Head of caudate nucleus (tissue), 42 donors: ENCODE data around the gene HCST.
"Not testable (repeated sequence)": the region's sequence is repeated elsewhere in the genome, so short reads cannot be mapped to it uniquely, and the experiment has no call there.

Experiments
- DNase-seq, 42 donors: peaks; one replicate each; pipeline versions ENCODE4 v3.0.0 to v3.0.0-alpha.2; 2020 to 2021; ENCODE audit warnings: mixed read lengths in 7 of 42
- intact Hi-C: fragments of 100-400 bp; cut with DNase I; formaldehyde crosslinking; loops from one replicate; pipeline ENCODE4 v1.15.0; 2022

HCST gene

DNA sequence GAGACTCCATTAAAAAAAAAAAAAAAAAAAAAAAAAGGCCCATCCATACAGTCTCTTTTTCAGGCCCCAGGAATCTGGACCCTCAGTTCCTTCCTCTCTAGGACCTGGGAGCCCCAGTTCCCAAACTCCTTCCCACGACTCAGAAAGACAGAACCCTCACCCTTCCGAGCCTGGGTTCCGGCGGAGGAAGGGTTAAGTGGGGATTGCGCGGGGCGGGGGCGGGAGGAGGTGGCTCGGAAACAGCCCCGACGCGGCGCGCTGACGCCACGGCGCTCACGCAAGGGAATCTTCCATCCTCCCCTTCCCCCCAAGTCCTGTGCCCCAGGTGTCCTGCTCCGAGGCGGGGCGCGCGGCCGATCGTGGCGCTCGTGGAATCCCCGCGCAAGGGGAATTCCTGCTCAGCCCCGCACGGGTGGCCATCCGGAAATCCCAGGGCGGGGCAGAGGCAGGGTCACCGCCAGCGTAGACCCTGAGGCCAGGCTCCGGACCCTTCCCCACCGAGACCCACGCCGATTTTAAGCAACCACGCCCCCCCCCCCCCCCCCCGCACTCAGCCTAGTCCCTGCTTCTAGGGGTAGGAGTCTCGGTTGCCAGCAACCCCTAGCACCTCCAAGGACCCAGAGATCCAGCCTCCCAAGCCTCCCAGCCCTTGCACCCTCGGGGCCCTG, 2.6 kb upstream of the HCST start:
- peak; percentile 53 to 93 (median 82) for DNase-seq
- intact Hi-C loops, result no loop called here

- DNase-seq, result no peak
- intact Hi-C loops, result no loop called here
These were observed 1.2 kb upstream of the HCST start for GRCh38 chr19:35901055-35901644.

DNA sequence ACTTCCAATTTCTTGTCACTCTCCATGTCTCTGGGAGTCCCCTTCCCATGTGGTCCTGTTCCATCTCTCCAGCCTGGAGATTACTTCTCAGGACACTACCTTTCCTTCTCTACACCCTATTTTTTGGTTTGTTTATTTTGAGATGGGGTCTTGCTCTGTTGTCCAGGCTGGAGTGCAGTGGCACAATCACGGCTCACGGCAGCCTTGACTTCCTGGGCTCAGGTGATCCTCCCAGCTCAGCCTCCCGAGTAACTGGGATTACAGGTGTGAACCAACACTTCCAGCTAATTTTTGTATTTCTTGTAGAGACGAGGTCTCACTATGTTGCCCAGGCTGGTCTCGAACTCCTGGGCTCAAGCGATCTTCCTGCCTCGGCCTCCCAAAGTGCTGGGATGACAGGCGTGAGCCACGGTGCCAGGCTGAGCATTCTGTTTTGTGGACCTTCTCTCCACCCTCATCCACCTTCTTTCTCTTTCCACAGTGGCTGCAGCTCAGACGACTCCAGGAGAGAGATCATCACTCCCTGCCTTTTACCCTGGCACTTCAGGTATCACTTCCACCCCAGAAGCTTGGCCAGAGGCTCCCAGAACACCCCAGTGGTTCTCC, 644 bp downstream of the HCST start:
- intact Hi-C loops, result no loop called here
- no peak for DNase-seq

DNA sequence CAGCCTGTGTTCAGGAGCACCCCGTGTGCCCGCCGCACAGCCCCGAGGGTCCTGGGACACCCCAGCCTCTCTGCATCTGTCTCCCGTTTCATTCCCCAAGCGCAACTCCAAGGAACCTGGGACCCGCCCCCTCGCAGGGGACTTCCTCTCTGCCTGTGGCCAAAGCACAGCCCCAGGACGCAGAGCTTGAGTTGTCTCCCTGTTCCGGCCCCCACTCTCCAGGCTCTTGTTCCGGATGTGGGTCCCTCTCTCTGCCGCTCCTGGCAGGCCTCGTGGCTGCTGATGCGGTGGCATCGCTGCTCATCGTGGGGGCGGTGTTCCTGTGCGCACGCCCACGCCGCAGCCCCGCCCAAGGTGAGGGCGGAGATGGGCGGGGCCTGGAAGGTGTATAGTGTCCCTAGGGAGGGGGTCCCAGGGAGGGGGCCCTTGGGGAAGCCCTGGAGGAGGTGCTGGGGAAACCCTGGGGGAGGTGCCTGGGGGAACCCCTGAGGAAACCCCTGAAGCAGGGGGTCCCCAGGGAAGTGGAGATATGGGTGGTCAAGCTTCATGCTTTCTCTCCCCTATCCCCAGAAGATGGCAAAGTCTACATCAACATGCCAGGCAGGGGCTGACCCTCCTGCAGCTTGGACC, 1.3 kb downstream of the HCST start:
- peak; percentile 52 to 90 (median 77) for DNase-seq
- intact Hi-C loops, result no loop called here

GRCh38 chr19:35904311-35905068, 2.2 kb downstream of the HCST start:
- DNase-seq, result peak in 1 of 42 donors; percentile 47
- intact Hi-C loops, result no loop called here

- intact Hi-C loops, result no loop called here
- no peak for DNase-seq
These were observed 2.9 kb downstream of the HCST start for GRCh38 chr19:35905178-35905727.

GRCh38 chr19:35907377-35907745, 5.0 kb downstream of the HCST start:
- no peak for DNase-seq
- intact Hi-C loops, result no loop called here

DNA sequence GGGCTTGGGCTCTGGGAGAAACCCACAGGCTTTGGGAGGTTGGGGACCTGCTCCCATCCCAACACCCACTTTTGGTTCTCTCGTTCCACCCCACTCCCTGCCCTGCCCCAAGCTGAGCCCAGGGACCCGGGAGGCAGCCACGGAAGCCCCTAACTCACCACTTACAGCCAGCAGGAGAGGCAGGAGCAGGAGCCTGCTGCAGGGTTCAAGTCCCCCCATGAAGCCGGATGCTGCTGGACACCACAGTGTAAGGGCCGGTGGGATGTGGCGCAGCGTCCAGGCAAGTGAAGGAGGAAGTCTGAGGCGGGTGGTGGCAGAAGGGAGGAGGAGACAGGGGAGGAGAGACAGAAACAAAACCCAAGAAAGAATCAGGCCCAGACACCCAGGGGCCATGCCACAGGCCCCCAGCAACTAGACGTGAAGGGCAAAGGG, 5.7 kb downstream of the HCST start, which contains the start of gene TYROBP:
Gene TYROBP (minus strand): TSS at position 286 of the 432 bp plus-strand sequence. CDS start 67 bp downstream, at position 219.
- peak in 10 of 42 donors; percentile 13 to 57 (median 27) for DNase-seq
- intact Hi-C loops, result no loop called here

DNA sequence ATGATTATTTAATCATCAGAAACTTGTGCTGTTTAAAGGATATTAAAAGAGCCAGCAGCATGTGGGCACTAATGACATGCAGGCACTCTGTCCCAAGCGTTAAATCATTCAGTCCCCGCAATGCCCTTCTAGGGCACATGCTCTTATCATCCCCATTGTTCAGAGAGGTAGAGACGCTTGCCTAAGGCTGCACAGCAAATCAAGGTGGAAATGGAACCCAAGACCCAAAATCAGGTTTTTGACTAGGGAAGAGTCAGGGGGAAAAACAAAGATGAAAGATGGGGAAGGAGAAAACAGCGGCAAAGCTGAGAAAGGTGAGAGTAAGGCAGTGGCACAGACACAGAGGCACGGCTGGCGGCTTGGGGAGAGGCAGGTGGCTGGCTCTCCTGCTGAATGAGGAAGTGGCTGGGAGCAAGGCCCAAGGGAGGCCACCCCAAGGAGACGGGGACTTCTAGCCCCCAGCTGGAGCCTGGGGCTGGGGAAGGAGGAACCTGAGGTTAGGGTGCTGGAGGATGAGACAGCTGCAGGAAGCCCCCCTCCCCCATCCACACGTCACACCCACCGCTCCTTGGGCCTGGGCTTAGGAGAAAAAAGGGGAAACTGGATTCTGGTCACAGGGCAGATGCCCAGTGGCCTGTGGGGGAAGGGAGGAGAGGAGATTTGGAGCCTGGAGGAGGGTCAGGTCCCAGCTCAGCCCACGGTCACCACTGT, 6.8 kb downstream of the HCST start:
- intact Hi-C loops, result no loop called here

GRCh38 chr19:35909684-35910035, 7.3 kb downstream of the HCST start:
- intact Hi-C loops, result no loop called here
- no peak for DNase-seq

More for the DNA sequence above, 6.8 kb downstream of the HCST start:
- peak in 40 of 42 donors; percentile 16 to 84 (median 59) for DNase-seq

DNA sequence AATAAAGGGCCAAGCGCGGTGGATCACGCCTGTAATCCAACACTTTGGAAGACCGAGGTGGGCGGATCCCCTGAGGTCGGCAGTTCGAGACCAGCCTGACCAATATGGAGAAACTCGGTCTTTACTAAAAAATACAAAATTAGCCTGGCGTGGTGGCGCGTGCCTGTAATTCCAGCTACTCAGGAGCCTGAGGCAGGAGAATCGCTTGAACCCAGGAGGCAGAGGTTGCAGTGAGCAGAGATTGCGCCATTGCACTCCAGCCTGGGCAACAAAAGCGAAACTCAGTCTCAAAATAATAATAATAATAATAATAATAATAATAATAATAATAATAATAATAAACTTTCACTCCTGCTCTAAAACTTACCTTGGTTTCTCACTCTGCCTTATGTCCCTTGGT, 8.0 kb downstream of the HCST start:
- DNase-seq, intact Hi-C loops: not testable (repeated sequence)

DNA sequence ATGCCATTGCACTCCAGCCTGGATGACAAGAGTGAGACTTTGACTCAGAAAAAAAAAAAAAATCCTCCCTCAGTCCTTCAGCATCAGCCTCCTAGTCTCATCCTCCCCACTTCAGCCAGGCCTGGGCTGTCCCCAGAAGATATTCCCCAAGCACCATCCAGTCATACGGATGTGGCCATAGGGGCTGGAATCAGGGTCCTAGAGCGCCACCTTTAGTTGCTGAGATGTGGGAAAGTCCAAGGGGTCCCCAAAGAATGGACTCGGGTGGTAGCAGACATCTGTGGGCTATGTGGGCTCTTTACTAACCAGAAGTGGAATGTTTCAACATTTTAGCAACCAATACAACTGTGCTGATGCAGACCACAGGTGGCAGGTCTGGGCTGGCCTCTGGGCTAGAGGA, 8.8 kb downstream of the HCST start:
- DNase-seq, result no peak
- intact Hi-C loops, result no loop called here

- DNase-seq, result no peak
- intact Hi-C loops, result no loop called here
These were observed 9.5 kb downstream of the HCST start for GRCh38 chr19:35911790-35912189.

DNA sequence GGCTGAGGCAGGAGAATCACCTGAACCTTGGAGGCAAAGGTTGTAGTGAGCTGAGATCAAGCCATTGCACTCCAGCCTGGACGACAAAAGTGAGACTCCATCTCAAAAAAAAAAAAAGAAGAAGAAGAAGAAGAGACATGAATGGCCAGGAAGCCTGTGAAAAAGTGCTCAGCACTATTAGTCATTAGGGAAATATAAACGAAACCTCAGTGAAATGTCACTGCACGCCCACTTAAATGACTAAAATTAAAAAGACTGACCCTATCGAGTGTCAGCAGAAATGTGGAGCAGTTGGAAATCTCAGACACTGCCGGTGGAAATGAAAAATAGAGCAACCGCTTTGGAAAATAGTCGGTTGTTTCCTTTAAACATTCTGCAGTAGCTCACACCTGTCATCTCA, 11.3 kb downstream of the HCST start:
- intact Hi-C loops, result no loop called here
- DNase-seq, result no peak

DNA sequence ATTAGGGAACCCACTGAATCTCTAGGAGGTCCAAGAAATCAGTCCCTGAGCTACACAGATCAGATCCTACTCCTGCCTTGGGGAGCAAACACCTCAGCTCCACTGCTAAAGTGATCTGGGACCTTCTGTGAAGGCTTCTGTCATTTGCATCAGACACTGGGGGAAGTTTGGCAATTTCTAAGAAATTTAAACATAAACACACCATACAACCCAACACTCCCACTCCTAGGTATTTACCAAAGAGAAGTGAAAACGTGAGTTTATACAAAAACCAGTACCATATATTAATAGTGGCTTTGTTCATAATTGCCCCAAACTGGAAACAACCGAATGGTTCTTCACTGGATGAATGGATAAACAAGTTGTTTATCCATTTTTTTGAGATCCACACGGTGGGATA, 13.1 kb downstream of the HCST start:
- intact Hi-C loops, result no loop called here
- DNase-seq, result no peak

- DNase-seq, result no peak
- intact Hi-C loops, result no loop called here
These were observed 17.0 kb downstream of the HCST start for GRCh38 chr19:35919306-35919705.

DNA sequence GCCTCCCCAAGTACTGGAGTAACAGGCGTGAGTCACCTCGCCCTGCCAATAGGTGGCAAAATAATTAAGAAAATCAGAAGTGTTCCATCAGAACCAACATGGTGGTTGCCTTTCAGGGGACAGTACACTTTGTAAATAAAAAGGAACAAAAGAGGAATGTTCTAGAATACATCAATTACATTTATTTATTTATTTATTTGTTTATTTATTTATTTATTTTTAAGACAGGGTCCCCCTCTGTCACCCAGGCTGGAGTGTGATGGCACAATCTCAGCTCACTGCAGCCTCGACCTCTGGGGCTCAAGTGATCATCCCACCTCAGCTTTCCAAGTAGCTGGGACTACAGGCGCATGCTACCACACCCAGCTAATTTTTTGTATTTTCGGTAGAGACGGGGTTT, 18.7 kb downstream of the HCST start:
- intact Hi-C loops, result no loop called here
- no peak for DNase-seq

DNA sequence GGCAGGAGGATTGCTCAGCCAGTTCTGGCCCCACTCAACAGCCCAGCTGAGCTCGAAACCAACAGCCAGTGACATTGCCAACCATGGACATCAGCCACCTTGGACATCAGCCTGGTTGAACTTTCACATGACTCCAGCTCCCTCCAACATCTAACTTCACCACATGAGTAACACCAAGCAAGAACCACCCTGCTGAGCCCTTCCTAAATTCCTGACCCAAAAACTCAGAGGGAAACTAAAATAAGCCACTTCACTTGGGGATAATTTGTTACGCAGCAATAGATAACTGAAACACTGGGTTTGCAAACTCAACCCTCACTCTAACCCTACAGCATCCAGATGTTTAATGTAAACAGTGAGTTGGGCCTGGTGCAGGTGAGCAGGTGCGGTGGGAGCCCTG, 23.2 kb downstream of the HCST start:
- intact Hi-C loops, result no loop called here
- DNase-seq, result no peak

DNA sequence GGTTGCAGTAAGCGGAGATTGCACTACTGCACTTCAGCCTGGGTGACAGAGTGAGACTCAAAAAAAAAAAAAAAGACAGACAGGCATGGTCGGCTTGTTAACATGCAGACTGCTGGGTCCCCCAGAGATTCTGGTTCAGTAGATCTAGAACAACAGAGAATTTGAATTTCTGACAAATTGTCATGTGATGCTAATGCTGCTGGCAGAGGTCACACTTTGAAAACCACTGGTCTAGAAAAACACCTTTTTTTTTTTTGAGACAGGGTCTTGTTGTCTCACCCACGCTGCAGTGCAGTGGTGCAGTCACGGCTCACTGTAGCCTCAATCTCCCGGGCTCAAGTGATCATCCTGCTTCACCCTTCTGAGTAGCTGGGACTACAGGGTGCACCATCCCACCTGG, 26.2 kb downstream of the HCST start:
- no peak for DNase-seq
- intact Hi-C loops, result no loop called here
